Stomach (tissue), 4 donors: Measurements from ENCODE around the gene TBC1D10A.

Experiments used
- CTCF ChIP-seq, 7 experiments: fragments of 450-650 bp in 4 of 7; fragments of 200-600 bp in 3 of 7; sonication (generic) in 3 of 7; IDR thresholded peaks; one replicate each; pipeline ENCODE4 v1.5.1; 2016 to 2019; ENCODE audit warnings: antibody characterized with exemption in 7 of 7, control low read depth in 2 of 7, mild to moderate bottlenecking in 1 of 7
- POLR2A ChIP-seq, 4 donors: fragments of 450-650 bp; IDR thresholded peaks; one replicate each; pipeline ENCODE4 v1.6.1; 2016; ENCODE audit warnings: antibody characterized with exemption in 4 of 4, control low read depth in 2 of 4, mild to moderate bottlenecking in 1 of 4, moderate library complexity in 1 of 4
- POLR2AphosphoS5 ChIP-seq, 3 donors: sonication (generic); formaldehyde crosslinking; IDR thresholded peaks; one replicate each; pipeline ENCODE4 v1.6.1; 2016; ENCODE audit warnings: antibody characterized with exemption in 3 of 3

DNA sequence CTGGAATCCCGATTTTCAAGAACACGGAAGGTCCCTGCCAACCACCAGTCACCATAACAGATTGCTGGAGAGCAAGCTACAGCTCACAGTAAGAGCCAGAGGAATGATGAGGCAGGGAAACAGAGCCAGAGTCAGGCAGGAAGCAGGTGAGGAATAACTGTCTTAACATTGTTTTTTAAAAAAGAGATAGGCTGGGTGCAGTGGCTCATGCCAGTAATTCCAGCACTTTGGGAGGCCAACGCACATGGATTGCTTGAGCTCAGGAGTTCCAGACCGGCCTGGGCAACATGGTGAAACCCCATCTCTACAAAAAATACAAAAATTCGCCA is 24.0 kb downstream of the TBC1D10A start:
- no peak for TF ChIP-seq CTCF (IDR thresholded peaks at IDR 0.05)
- TF ChIP-seq POLR2AphosphoS5 (IDR thresholded peaks at IDR 0.05), result no peak
- no peak for TF ChIP-seq POLR2A (IDR thresholded peaks at IDR 0.05)
